ENCODE data around the gene CLOCK.
"Not testable (repeated sequence)": the region's sequence is repeated elsewhere in the genome, so short reads cannot be mapped to it uniquely, and the experiment has no call there.

CLOCK gene

GRCh38 chr4:55546756-55547465 lies at the start of gene CLOCK:
CLOCK (minus strand) TSS chr4:55546909; CDS start chr4:55482785, 64,124 bp downstream.
- peak; percentile 88 for DNase-seq

- DNase-seq: no peak
Measured at GRCh38 chr4:55592014-55592413, 45.3 kb upstream of the CLOCK start, which contains the start of gene PDCL2. PDCL2 (minus strand) TSS chr4:55592245; CDS start chr4:55592109, 136 bp downstream.

- DNase-seq: no peak
Measured at GRCh38 chr4:55588160-55588559, 41.5 kb upstream of the CLOCK start.

- DNase-seq: not testable (repeated sequence)
Measured at GRCh38 chr4:55582773-55583172, 36.1 kb upstream of the CLOCK start.

GRCh38 chr4:55578341-55579010 lies 31.8 kb upstream of the CLOCK start:
- DNase-seq: no peak

GRCh38 chr4:55575513-55575912 lies 28.8 kb upstream of the CLOCK start:
- DNase-seq: no peak

- peak; percentile 8 for DNase-seq
Measured at GRCh38 chr4:55574252-55574651, 27.5 kb upstream of the CLOCK start.

GRCh38 chr4:55571806-55572205 lies 25.1 kb upstream of the CLOCK start:
- no peak for DNase-seq

GRCh38 chr4:55568905-55569504 lies 22.3 kb upstream of the CLOCK start:
- DNase-seq: no peak

- DNase-seq: no peak
Measured at GRCh38 chr4:55561889-55562288, 15.2 kb upstream of the CLOCK start.

GRCh38 chr4:55560096-55560495 lies 13.4 kb upstream of the CLOCK start:
- no peak for DNase-seq

GRCh38 chr4:55554453-55555030 lies 7.8 kb upstream of the CLOCK start:
- peak; percentile 52 for DNase-seq

GRCh38 chr4:55553441-55554201 lies 6.9 kb upstream of the CLOCK start:
- DNase-seq: peak; percentile 90

- DNase-seq: not testable (repeated sequence)
Measured at GRCh38 chr4:55551964-55552363, 5.3 kb upstream of the CLOCK start.

GRCh38 chr4:55549888-55550287 lies 3.2 kb upstream of the CLOCK start:
- DNase-seq: peak; percentile 79

- no peak for DNase-seq
Measured at GRCh38 chr4:55547918-55548317, 1.2 kb upstream of the CLOCK start.

GRCh38 chr4:55547466-55547770 lies 709 bp upstream of the CLOCK start:
- DNase-seq: no peak

GRCh38 chr4:55546506-55546755 lies 278 bp downstream of the CLOCK start:
- DNase-seq: no peak

- peak; percentile 69 for DNase-seq
Measured at GRCh38 chr4:55545641-55546505, 836 bp downstream of the CLOCK start.

GRCh38 chr4:55545151-55545550 lies 1.6 kb downstream of the CLOCK start:
- DNase-seq: peak; percentile 46

GRCh38 chr4:55543858-55544257 lies 2.9 kb downstream of the CLOCK start:
- DNase-seq: peak; percentile 38

- DNase-seq: no peak
Measured at GRCh38 chr4:55540271-55540670, 6.4 kb downstream of the CLOCK start.

Data from EL (cell line).